ENCODE measurements around the gene ACTG1.
A peak's percentile ranks its signal among the peaks of the same experiment; 100 is the strongest.

Gene ACTG1

GRCh38 chr17:81492202-81492601 lies 20.4 kb downstream of the ACTG1 start:
- no peak for DNase-seq

GRCh38 chr17:81491761-81492160 lies 20.8 kb downstream of the ACTG1 start:
- DNase-seq, result no peak

GRCh38 chr17:81491181-81491581 lies 21.4 kb downstream of the ACTG1 start:
- DNase-seq, result no peak

DNA sequence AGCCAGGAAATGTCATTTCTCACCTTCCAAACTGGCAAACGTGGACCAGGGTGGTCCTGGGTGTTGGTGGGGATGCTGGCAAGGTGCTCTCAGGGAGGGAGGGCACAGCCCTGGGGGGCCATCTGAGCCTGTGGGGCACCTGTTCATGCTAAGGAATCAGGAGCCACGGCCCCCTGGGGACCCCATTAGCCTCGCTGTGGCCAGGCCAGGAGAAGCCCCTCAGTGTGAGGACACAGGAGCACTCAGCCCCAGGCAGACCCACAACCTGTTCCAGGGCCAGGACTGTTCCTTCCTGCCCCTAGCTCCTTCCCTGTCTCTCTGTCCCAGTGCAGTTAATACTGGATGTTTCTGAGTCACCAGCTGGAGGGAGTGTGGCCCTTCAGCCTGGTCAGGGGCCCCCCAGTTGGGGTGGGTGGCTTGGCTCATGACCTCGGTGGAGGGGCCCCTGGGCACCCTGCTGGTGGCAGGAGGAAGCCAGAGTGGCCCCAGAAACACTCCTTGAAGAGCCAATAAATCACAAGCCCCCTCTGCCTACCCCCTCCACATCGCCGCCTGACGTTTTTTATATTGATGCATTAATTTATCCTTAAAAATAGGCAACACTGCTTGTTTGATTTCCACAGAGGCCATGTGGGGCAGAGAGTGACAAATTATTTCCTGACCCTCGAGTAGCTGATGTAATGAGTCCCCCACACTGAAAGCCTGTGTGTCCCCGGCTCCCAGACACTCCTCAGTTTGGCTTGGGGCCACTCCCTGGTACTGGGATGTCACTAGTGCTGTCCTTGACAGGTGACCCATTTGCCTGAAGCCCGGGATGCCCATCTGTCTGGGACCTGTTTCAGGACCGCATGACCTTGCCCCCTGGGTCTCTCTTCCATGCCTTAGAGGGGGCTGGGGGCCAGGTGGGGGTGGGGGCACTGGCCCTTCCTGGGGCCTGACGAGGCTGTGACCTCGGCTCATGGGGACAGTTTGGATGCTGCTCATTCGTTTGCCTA lies 22.3 kb downstream of the ACTG1 start:
- DNase-seq, result no peak

GRCh38 chr17:81489012-81489997 lies 23.3 kb downstream of the ACTG1 start:
- no peak for DNase-seq

DNA sequence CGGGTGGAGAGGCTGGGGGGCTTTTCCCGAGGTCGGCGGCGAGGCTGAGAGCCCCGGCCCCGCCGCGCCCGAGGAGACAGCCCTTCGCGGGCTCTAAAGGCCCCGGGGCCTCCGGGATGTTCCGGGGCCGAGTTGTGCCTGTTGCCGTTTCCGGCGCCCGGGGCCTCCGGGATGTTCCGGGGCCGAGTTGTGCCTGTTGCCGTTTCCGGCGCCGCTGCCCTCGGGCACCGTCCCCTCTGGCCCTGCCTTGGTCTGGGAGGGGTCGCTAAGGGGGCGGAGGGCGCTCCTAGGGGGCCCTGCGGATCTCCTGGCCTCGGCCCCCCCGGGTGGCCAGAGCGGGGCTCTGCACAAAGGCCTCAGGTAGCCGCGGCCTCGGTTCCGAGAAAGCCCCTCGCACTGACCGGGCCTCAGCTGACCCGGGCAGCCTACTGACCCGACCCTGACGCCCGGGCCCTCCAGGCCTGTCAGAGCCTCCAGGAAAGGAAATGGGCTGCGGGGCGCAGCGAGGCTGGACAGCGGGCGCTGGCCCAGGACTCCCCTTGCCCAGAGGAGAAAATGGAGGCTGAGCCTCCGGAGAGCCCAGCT lies 24.2 kb downstream of the ACTG1 start:
- DNase-seq, result no peak

DNA sequence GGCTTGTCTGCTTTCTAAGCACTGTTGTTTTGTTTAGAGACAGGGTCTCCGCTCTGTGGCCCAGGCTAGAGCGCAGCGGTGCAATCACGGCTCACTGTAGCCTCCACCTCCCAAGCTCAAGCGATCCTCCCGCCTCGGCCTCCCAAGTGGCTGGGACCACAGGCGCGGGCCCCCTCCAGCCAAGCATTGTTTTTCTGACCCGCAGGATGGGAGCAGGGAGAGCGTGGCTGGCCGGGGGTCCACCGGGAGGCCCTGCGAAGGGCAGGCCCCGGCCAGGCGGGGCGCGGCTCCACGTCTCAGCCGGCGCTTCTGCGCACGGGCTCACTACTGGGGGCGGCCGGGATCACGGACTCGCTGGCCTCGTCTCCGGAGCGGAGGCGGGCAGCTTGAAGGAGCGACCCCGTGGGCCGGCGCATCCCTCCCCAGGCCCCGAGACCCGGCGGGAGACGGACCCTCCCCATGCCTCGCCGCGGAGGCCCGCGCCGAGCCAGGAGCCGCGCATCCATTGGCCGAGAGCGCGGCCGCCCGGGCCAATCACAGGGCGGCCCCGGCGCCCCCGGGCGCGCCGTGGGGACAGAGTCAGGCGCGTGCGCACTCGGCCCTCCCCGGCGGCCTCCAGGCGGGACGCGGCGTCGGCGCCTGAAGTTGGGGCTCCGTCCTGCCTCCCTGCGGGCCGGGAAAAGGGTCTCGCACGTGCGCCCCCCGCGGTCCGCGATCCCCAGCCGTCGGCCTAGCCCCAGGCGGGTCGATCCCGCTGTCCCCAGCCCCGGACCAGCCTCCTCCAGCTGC lies 24.9 kb downstream of the ACTG1 start:
- peak; percentile 84 for DNase-seq

DNA sequence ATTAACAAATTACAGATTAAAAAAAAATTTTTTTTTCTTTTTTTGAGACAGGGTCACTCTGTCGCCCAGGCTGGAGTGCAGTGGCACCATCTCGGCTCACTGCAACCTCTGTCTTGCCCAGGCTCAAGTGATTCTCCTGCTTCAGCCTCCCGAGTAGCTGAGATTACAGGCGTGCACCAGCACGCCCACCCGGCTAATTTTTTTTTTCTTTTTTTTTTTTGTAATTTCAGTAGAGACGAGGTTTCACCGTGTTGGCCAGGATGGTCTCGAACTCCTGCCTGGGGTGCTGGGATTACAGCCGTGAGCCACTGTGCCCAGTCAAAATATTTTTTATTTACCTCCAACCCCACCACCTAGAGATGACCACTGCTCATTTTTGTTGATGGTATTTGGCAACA lies 25.5 kb downstream of the ACTG1 start:
- no peak for DNase-seq

DNA sequence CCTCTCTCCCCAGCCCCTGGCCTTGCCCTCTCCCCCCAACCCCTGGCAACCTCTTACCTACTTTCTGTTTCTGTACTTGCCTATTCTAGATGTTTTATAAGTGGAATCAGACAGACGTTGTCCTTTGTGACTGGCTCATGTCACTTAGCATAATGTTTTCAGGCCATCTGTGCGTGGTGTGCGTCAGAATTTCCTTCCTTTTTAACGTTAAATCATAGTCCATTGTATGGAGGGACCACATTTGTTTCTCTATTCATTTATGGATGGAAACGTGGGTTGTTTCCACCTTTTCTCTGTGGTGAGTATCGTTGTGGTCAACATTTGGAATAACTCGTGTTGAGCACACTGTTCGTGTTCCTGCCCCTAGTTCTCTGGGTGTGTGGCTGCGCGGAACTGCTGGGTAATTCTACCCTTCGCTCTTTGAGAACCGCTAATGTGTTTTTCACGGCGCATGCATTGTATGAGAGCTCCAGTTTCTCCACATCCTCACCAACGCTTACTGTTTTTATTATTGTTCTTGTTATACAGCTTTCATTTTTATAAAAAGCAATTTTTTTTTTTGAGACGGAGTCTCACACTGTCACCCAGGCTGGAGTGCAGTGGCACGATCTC lies 26.3 kb downstream of the ACTG1 start:
- DNase-seq, result no peak

DNA sequence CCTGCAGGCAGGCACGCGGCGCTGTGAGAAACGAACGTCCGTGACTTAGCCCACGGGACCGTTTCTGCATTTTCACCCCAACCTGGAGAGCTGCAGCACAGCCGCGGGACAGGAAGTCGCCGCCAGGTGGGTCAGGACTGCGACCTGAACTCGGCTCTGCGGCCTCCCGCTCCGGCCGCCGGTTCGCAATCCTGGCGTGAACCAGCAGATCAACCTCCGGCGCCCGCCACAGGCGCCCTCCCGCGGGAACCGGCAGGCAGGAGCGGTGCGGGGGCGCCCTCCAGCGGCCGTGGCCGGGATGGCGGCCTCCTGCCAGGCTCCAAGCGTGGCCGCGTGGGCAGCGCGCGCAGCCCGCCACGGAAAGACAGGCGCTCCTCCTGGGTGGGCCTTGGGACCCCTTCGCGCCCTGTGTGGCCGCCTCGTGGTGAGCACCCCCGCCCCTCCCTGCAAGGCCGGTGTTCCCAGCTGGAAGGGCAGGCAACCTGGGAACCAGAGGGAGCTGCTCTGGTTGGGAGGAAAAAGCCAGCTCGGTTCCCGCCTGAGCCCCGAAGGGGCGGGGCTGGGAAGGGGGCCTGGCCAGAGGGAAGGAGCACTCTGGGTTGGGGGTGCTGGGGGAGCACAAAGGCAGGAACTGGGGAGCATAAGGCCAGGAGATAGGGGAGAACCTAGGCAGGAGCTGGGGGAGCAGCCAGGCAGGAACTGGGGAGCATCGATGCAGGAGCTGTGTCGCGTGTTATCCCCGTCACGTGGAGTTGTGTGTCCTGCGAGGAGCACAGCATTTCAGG lies 28.2 kb downstream of the ACTG1 start:
- DNase-seq, result peak; percentile 88

DNA sequence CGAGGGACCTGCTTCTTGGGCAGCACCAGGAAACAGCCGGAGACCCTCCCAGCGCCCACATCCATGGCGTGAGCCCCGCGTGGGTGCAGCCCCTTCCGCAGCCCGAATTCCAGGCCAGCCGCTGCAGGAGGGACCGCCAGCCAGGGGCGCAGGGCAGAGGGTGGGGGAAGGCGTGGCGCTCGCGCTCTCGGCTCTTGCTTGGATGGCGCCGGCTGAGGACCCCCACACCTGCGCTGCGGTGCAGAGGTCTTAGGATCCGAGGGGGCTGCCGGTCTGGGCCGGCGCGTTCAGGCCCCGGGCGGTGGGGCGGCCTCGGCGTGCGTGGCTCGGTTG lies 28.8 kb downstream of the ACTG1 start:
- DNase-seq, result no peak

GRCh38 chr17:81483085-81483861 lies 29.3 kb downstream of the ACTG1 start:
- no peak for DNase-seq

DNA sequence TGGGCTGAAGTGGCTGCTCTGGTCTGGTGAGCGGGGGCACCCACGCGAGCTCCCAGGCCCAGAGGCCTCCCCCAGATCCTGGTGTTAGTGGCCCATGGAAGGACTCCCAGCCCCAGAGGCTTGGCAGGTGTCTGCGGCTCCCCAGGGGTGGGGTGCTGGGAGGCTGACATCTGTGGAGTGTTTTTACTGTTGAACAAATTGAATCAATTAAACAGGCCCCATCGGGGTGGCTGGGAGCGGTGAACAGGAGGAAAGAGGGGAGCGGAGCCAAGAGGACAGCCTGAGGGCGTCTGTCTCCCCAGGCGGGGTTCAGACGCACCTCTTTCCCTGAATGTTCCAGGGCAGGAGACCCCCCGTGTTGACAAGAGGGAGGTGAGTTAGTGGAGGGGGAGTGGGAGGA lies 29.9 kb downstream of the ACTG1 start:
- DNase-seq, result no peak

DNA sequence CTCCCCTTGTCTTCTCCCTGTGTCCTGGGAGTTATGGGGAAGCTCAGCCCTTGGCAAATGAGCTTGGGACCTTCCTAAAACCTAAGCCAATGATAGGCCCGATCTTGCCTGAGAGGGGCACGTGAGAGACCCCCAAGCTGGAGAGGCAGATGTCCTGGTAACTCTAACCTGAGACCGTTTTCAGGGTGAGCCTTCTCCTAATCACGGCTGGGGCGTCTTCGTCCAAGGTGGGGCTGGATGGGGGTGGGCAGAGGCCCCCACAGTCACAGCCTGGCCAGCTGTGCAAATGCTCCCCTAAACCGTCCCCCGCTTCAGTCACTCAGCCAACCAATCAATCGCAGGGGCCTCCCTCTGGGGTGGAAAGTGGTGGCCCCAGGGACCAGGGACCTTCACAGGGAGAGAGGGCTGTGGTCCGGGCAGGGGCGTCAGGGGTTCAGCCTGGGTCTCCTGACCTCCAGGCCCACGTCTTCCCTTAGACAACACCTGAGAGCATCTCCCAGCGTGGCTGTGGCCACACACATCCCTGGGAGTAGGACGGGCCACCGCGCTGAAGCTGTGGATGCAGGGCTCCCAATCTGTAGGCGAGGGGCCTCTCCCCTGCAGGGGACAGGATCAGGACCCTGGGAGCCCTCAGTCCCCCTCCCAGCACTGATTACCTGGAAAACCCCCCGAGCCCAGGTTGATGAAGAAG lies 30.6 kb downstream of the ACTG1 start:
- DNase-seq, result no peak

DNA sequence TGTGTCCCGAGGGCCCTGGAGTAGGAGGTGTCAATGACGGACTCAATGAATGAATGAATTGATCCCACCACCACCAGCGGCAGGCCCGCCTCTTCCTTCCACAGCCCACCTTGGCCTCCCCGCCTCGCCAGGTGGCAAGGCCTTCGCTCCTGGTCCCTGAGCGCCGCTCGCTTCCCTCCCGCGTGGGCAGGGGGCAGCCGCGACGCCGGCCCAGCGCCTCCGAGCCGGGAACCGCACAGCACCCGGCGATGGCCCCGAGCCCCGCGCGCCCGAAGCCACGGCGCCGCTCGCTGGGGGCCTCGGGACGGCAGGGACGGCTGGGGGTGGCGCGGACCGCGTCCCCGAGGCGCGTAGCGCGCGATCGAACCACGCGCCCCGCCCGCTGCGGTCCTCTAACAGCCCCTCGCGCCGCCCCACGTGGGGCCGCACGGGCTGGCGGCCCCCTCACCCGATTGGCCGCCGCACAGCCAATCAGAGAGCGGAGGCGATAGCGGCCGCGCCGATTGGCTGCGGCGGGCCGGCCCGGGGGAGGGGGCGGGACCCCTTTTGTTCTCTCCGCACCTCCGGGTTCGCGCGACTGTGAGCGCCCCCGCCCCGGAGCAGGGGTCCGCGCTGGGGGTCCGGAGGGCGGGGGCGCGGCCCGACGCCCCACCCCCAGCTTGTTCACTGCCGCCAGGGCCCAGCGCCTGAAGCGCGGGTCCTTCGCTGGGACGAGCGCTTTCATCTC lies 31.4 kb downstream of the ACTG1 start:
- peak; percentile 53 for DNase-seq

- DNase-seq, result no peak
Measured at GRCh38 chr17:81480140-81481072, 32.2 kb downstream of the ACTG1 start.

DNA sequence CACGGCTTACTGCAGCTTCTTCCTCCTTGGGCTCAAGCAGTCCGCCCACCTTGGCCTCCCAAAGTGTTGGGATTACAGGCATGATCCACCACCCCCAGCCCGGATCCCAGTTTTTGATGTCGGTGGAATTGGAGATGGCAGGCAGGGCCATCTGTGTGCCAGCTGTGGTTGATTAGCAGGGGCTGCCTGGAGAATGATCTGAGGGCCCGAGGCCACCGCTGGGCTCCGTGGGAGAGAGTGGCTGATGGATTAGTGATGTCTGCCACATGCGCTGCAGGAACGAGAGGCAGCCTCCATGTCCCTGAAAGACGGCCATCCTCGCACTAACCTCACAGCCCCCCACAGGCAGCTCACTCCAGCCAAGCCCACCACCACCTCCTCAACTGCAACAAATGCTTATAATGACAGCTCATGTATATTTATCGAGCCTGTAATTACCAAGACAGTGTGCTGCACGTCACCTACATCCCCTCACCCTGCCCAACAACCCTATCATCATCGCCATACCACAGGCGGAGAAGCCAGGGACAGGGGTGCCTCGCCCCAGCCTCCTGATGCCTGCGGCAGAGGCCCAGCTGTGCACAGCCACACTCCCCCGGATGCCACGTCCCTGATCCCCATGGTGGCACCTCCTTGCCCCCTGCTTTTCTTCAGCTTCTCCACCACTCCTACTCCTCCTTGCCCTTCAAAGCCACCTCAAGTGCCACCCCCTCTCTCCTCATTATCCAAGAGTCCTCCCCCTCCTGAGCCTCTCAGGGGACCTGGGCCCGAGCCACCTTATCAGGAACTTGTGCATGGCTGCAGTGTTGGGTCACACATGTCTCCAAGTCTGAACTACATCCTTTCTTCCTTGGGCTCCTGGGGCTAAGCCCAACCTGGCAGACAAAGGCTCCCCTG lies 33.2 kb downstream of the ACTG1 start:
- DNase-seq, result no peak

Measured in stimulated activated CD4-positive, alpha-beta T cell treated with anti-CD3 and anti-CD28 coated beads, Interleukin-12 subunit alpha, Interleukin-12 subunit beta, amount 100 ng/mL, for 4 hours (primary cell).